ENCODE measurements around the gene RHBDL1. TPM values are rescaled to one million over a fixed set of nuclear protein-coding genes. Genes with fewer than 3 reads are reported as not detected.

The RHBDL1 gene
- total RNA-seq, 1 experiment from 2014 or later = 1.7 TPM

DNA sequence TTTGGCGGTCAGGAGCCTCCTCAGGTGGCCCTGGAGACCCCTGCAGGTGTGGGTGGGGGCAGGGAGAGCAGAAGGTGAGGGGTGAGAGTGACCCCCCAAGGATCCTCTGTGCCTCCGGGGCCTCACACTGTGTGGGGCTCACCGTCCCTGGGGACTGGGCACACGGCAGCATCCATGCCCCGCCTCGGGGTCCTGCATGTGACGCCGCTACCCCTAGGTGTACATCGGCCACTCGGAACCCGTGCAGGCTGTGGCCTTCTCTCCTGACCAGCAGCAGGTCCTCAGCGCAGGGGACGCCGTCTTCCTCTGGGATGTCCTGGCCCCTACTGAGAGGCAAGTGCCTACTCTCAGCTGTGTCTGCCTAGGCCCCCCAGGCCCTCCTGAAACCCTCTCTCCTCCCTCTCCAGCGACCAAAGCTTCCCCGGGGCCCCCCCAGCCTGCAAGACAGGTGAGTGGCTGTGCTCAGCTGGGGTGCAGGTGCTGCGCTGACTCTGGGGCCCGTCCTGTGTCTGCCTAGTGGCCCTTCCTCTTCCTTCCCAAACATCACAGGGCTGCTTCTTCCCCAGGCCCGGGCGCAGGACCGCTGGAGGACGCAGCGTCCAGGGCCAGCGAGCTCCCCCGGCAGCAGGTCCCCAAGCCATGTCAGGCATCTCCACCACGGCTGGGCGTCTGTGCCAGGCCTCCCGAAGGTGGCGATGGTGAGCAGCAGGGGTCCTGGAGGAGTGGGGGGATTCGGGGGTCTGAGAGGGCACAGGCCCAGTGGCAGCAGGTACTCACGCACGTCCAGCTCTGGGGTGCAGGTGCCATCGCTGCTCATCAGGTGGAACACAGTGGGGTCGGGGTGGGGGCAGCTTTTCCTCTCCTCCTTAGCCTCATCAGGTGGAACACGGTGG, 16.5 kb upstream of the RHBDL1 start:
- no peak for DNase-seq
- no peaks in the 10 kb centered on the region for H3K79me2 ChIP-seq (ENCODE audit: low read length)
- H4K20me1 ChIP-seq (ENCODE audit: low read length) = no peaks in the 10 kb centered on the region
- BruUV-seq (replicated peaks) = no TSS peak
- no peak for ATAC-seq
- H3K9me3 ChIP-seq (ENCODE audit: low read length) = no peaks in the 10 kb centered on the region
- H3K9ac ChIP-seq (ENCODE audit: low read length) = no peak overlapping the region
- TF ChIP-seq EZH2phosphoT487 (IDR thresholded peaks at IDR 0.05; ENCODE audit: borderline replicate concordance, low read length) = no peak
- TF ChIP-seq, protein P1, sequence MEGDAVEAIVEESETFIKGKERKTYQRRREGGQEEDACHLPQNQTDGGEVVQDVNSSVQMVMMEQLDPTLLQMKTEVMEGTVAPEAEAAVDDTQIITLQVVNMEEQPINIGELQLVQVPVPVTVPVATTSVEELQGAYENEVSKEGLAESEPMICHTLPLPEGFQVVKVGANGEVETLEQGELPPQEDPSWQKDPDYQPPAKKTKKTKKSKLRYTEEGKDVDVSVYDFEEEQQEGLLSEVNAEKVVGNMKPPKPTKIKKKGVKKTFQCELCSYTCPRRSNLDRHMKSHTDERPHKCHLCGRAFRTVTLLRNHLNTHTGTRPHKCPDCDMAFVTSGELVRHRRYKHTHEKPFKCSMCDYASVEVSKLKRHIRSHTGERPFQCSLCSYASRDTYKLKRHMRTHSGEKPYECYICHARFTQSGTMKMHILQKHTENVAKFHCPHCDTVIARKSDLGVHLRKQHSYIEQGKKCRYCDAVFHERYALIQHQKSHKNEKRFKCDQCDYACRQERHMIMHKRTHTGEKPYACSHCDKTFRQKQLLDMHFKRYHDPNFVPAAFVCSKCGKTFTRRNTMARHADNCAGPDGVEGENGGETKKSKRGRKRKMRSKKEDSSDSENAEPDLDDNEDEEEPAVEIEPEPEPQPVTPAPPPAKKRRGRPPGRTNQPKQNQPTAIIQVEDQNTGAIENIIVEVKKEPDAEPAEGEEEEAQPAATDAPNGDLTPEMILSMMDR (conservative IDR thresholded peaks at IDR 0.05; ENCODE audit: low read depth, low read length) = peak; percentile 38
- no peak for TF ChIP-seq EZH2 (IDR thresholded peaks at IDR 0.05; ENCODE audit: low read length, unreplicated experiment)
- intact Hi-C loops (cut with micrococcal nuclease) = no loop called here
- ChIA-PET CTCF (no interaction called here), POLR2A (ENCODE audit: unreplicated experiment) (no interaction called here)
- H3K4me3 ChIP-seq (ENCODE audit: low read length) = no peak overlapping the region
- H3K9me2 ChIP-seq (replicated peaks; ENCODE audit: low read length) = no peaks in the 10 kb centered on the region
- H3F3A ChIP-seq (ENCODE audit: low read length, unreplicated experiment) = no peaks in the 10 kb centered on the region
- no peak overlapping the region for H3K27ac ChIP-seq (ENCODE audit: low read length)
- no peak overlapping the region for H2AFZ ChIP-seq (ENCODE audit: low read length)
- H3K4me1 ChIP-seq (ENCODE audit: insufficient read depth, low read length) = peaks cover 5% of the 10 kb centered on the region
- H3K27me3 ChIP-seq (ENCODE audit: low read length) = no peaks in the 10 kb centered on the region
- no peaks in the 10 kb centered on the region for H3K36me3 ChIP-seq (ENCODE audit: low read depth, low read length)
- no peak overlapping the region for H3K4me2 ChIP-seq (ENCODE audit: low read length)

DNA sequence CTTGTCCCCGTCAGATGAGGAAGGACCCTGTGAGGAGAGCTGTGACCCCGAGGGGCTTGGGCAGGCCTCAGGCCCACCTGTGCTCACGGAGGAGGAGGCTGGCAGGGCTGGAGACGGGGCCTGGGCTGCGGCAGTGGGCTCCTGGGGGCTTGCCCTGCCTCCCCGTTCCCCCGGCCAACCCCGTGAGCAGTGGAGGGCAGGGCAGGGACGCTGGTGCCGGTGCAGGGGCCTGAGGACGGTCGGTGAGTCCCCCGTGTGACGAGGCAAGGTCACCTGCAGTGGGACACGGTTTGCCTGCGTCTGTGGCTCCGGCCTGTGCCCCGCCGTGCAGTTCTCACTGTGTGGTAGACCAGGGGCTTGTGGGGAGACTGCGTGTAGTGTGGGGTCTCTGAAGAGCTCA, 15.9 kb upstream of the RHBDL1 start:
- POLR2A ChIA-PET (ENCODE audit: unreplicated experiment) = no interaction called here
- intact Hi-C loops (cut with micrococcal nuclease) = no loop called here

More for the DNA sequence above, 15.9 kb upstream of the RHBDL1 start:
- Histone ChIP-seq H3K27me3 (ENCODE audit: low read length) (no peaks in the 10 kb centered on the region), H2AFZ (ENCODE audit: low read length) (no peak overlapping the region), H3K4me2 (ENCODE audit: low read length) (no peak overlapping the region), H3K4me1 (ENCODE audit: insufficient read depth, low read length) (peaks cover 5% of the 10 kb centered on the region), H3K36me3 (ENCODE audit: low read depth, low read length) (no peaks in the 10 kb centered on the region), H3K9me2 (replicated peaks; ENCODE audit: low read length) (no peaks in the 10 kb centered on the region), H4K20me1 (ENCODE audit: low read length) (no peaks in the 10 kb centered on the region), H3K27ac (ENCODE audit: low read length) (no peak overlapping the region), H3F3A (ENCODE audit: low read length, unreplicated experiment) (no peaks in the 10 kb centered on the region), H3K4me3 (ENCODE audit: low read length) (no peak overlapping the region), H3K9me3 (ENCODE audit: low read length) (no peaks in the 10 kb centered on the region), H3K9ac (ENCODE audit: low read length) (no peak overlapping the region), H3K79me2 (ENCODE audit: low read length) (no peaks in the 10 kb centered on the region)
- no peak for TF ChIP-seq EZH2 (IDR thresholded peaks at IDR 0.05; ENCODE audit: low read length, unreplicated experiment)
- TF ChIP-seq EZH2phosphoT487 (IDR thresholded peaks at IDR 0.05; ENCODE audit: borderline replicate concordance, low read length) = no peak
- TF ChIP-seq, protein P1 (conservative IDR thresholded peaks at IDR 0.05; ENCODE audit: low read depth, low read length) = no peak
- ATAC-seq = no peak
- CTCF ChIA-PET = no interaction called here
- no peak for DNase-seq
- no TSS peak for BruUV-seq (replicated peaks)

All from PC-3 (cell line).